Upper lobe of right lung (tissue), 1 donor: Measurements from ENCODE around the gene MDN1. TPM values are rescaled to one million over a fixed set of nuclear protein-coding genes. Genes with fewer than 3 reads are reported as not detected.
"Not testable (repeated sequence)": the region's sequence is repeated elsewhere in the genome, so short reads cannot be mapped to it uniquely, and the experiment has no call there.

Experiments
- ATAC-seq: fragments of 200-7000 bp; cut with Tn5 transposase; one replicate; pipeline ENCODE4 v1.9.1; 2020; ENCODE audit warnings: mild to moderate bottlenecking, moderate library complexity
- DNase-seq: peaks from one replicate; pipeline ENCODE4 v3.0.0-alpha.2; 2020
- H3K27ac ChIP-seq: fragments of 200-600 bp; one replicate; pipeline ENCODE4 v1.8.0; 2022
- H3K27me3 ChIP-seq: fragments of 200-600 bp; one replicate; pipeline ENCODE4 v1.8.0; 2022; ENCODE audit warnings: mild to moderate bottlenecking
- H3K36me3 ChIP-seq: fragments of 200-600 bp; one replicate; pipeline ENCODE4 v1.8.0; 2022
- H3K4me1 ChIP-seq: fragments of 200-600 bp; one replicate; pipeline ENCODE4 v1.8.0; 2022
- H3K4me3 ChIP-seq: fragments of 200-600 bp; one replicate; pipeline ENCODE4 v1.8.0; 2022; ENCODE audit warnings: mild to moderate bottlenecking
- H3K9me3 ChIP-seq: fragments of 200-600 bp; one replicate; pipeline ENCODE4 v1.8.0; 2022
- CTCF ChIP-seq: fragments of 200-600 bp; IDR thresholded peaks from one replicate; pipeline ENCODE4 v1.8.0; 2022; ENCODE audit warnings: antibody characterized with exemption
- intact Hi-C: fragments of 100-400 bp; cut with DNase I; formaldehyde crosslinking; loops from one replicate; pipeline ENCODE4 v1.11.0; 2022
- total RNA-seq: library from RNA; stranded (reverse); fragmentation: NEBNext Ultra II Directional; extraction: Animal tissue kit (Norgen Biotek cat#: 25700); gene quantifications from one replicate; pipeline ENCODE4 v1.2.1, GENCODE V29; 2021
- donor health status: DM: no; HTN: yes; CAD: no; lungs with severe emphysema.

Gene MDN1
- total RNA-seq, 1 donor from 2014 or later: 35.1 TPM

DNA sequence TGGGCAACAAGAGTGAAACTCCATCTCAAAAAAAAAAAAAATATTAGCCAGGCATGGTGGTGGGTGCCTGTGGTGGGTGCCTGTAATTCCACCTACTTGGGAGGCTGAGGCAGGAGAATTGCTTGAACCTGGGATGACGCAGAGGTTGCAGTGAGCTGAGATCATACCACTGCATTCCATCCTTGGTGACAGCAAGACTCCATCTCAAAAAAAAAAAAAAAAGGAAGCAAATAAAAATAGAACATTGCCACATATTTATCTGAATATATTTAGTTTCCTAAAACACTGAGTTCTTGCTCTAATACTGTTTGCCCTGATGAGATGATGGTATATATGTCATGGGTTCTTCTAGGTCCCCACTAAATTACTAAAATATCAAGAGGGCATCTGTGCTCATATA, 38.4 kb upstream of the MDN1 start:
- no peaks in the 10 kb centered on the region for H3K9me3 ChIP-seq
- no peak for DNase-seq
- no peak for ATAC-seq
- H3K4me1 ChIP-seq: no peaks in the 10 kb centered on the region
- no peak for TF ChIP-seq CTCF
- no peak overlapping the region for H3K27ac ChIP-seq
- intact Hi-C loops: no loop called here
- H3K36me3 ChIP-seq: peaks cover 93% of the 10 kb centered on the region
- no peaks in the 10 kb centered on the region for H3K27me3 ChIP-seq
- H3K4me3 ChIP-seq: no peak overlapping the region

DNA sequence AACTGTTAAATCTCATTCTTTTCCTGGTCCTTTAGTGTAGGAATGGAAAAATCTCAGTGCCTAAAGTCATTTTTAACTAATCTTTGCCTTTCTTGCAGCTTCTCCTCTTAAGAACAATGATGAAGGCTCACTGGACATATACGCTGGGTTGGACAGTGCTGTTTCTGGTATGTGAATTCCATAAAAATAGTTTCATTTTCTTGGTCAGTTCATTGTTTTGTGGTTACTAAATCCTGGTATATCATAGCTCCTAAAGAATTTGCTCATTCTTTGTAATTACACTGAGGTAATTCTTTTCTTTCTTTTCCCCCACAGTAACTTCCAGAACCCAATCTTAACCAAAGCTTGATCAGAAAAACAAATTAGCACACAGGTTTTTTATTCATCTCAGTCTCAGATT, 33.5 kb upstream of the MDN1 start:
- H3K27me3 ChIP-seq: no peaks in the 10 kb centered on the region
- no peak for TF ChIP-seq CTCF
- H3K9me3 ChIP-seq: no peaks in the 10 kb centered on the region
- intact Hi-C loops: no loop called here
- no peak overlapping the region for H3K27ac ChIP-seq
- ATAC-seq (no peak), DNase-seq (no peak)
- no peak overlapping the region for H3K4me3 ChIP-seq
- peaks cover 58% of the 10 kb centered on the region for H3K36me3 ChIP-seq
- H3K4me1 ChIP-seq: no peaks in the 10 kb centered on the region

GRCh38 chr6:89847513-89847912, 27.9 kb upstream of the MDN1 start:
- H3K9me3 ChIP-seq, ATAC-seq, H3K27me3 ChIP-seq, H3K4me3 ChIP-seq, H3K27ac ChIP-seq, intact Hi-C loops, DNase-seq, H3K4me1 ChIP-seq: not testable (repeated sequence)
- peaks cover 12% of the 10 kb centered on the region for H3K36me3 ChIP-seq

DNA sequence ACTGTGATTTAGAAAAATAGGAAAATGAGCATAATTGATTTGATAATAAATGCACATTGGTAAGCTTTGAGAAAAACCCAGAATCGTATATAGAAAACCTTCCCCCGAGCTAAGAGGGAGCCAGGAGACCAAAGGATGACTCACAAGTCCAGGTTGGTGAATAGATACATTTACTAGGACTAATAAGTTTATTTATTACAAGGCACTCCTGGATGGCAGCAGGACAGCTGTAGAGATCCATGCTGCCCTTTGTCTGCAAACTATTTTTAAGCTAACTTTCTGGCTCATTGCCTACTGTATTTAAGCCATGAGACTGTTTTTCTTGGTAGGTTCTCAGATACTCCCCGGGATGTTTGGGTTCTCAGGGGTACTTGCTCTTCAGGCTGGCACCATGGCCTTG, 23.5 kb upstream of the MDN1 start:
- intact Hi-C loops: no loop called here
- Histone ChIP-seq H3K4me3 (no peak overlapping the region), H3K9me3 (no peaks in the 10 kb centered on the region), H3K4me1 (no peaks in the 10 kb centered on the region), H3K36me3 (peaks cover 7% of the 10 kb centered on the region), H3K27me3 (no peaks in the 10 kb centered on the region), H3K27ac (no peak overlapping the region)
- DNase-seq (no peak), ATAC-seq (no peak)
- no peak for TF ChIP-seq CTCF

DNA sequence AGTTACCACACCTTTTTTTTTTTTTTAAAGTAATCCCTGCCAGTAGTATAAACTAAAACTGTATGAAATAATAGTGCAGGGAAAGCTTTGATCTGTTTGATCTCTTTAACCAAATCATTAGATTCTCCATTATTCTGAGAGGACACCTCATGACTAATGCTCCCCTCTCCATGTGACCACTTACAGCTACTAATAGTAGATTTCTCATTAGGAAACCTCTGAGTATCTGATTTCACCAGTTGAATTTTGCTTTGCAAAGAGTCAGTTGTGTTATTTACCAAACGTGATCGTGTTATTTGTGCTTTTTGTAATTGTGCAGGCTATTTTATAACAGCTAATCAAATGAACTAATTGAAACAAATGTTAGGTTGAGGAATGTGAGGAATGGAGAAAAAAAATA, 22.6 kb upstream of the MDN1 start:
- ATAC-seq (no peak), DNase-seq (no peak)
- no peaks in the 10 kb centered on the region for H3K9me3 ChIP-seq
- H3K27ac ChIP-seq: no peak overlapping the region
- no peak overlapping the region for H3K4me3 ChIP-seq
- intact Hi-C loops: no loop called here
- no peak for TF ChIP-seq CTCF
- H3K27me3 ChIP-seq: no peaks in the 10 kb centered on the region
- H3K4me1 ChIP-seq: no peaks in the 10 kb centered on the region
- H3K36me3 ChIP-seq: peaks cover 1% of the 10 kb centered on the region

DNA sequence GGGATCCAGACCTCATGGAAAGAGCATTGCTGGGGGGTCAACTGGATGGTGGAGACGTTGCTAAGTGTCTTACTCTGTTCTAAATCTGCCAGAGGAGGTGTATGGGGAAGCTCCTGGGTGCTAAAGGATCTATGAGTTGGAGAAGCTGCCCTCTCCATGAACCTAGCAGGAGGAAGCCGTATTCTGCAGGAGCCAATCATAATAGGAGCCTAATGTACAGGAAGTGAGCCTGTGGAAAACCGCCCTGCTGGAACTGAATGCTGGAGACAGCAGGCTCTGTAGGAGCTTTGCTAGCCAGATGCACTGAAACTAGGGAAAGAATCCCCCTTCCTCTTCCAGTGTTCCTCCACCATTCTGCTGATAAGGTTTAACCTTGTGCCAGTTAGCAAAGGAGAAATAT, 20.9 kb upstream of the MDN1 start:
- intact Hi-C loops: no loop called here
- Histone ChIP-seq H3K4me1 (no peaks in the 10 kb centered on the region), H3K27me3 (no peaks in the 10 kb centered on the region), H3K27ac (no peak overlapping the region), H3K4me3 (no peak overlapping the region), H3K9me3 (no peaks in the 10 kb centered on the region), H3K36me3 (peaks cover 4% of the 10 kb centered on the region)
- ATAC-seq: peak; percentile 84
- DNase-seq: no peak
- TF ChIP-seq CTCF: no peak
